GM19025 (cell line): ENCODE measurements around the gene SFTA2.
"Not testable (repeated sequence)": the region's sequence is repeated elsewhere in the genome, so short reads cannot be mapped to it uniquely, and the experiment has no call there.

Experiments used
- ATAC-seq: cut with Tn5 transposase; IDR thresholded peaks from one replicate; pipeline ENCODE4 v1.9.1; 2021; ENCODE audit warnings: mild to moderate bottlenecking, low read depth, moderate library complexity; ENCODE audit not compliant: unreplicated experiment

Gene SFTA2

GRCh38 chr6:30931969-30932645 is at the start of gene SFTA2:
SFTA2 (minus strand) TSS chr6:30932170; CDS start chr6:30932096, 74 bp downstream.
- no peak for ATAC-seq

- no peak for ATAC-seq
These were observed 47.7 kb upstream of the SFTA2 start for GRCh38 chr6:30979690-30980089.

DNA sequence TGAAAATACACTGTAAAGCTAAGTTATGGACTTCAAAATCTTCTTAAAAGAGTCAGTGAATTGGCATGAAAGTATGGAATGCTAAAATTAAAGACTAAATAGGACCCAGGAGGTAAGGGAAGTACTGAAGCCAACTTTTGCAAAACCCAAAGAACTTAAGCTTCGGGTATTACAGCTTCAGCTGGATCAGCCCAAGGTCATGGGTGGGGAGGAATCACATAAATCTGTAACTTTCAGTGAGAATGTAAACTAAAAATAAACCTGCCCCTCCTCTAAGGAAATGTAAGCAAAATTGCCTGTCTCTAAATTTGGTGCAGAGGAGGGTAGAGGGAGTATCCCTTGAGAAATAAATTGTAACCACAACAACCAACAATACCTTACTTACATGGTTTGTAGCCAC is 47.2 kb upstream of the SFTA2 start:
- ATAC-seq = no peak

GRCh38 chr6:30974490-30975252 is 42.7 kb upstream of the SFTA2 start:
- ATAC-seq = no peak

DNA sequence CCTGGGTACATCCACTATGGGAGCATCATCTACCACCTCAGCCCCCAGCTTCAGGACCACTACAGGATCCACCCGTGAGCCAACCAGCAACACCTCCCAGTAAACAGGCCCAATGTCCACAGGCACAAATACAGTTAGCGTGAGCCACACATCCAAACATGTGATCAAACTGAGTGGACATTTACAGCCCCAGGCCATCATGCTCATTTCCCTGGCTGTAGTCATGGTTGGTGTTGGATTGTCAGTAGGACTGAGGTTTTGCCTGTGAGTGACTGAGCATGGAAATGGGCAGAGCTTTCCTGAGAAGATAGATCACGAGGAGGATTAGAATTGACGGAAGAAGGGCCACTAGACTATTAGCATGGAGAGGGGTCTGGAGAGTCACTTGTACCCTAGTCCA is 40.8 kb upstream of the SFTA2 start:
- no peak for ATAC-seq

DNA sequence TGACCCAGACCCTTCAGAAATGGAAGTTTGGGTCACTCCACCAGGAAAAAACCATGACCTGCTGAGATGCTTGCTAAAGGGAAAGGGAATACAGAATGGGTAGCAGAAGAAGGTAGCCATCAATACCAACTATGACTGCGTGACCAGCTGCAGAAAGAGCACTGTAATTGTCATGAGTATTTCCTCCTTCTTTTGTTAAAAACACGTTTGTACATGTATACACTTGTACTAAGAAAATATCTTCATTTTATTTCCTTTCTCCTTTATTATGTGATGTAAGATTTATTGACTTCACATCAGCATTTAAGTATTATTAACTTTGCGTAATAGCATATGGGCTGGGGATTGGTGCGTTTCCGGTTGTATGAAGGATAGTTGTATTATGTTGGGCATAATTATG is 39.0 kb upstream of the SFTA2 start:
- no peak for ATAC-seq

DNA sequence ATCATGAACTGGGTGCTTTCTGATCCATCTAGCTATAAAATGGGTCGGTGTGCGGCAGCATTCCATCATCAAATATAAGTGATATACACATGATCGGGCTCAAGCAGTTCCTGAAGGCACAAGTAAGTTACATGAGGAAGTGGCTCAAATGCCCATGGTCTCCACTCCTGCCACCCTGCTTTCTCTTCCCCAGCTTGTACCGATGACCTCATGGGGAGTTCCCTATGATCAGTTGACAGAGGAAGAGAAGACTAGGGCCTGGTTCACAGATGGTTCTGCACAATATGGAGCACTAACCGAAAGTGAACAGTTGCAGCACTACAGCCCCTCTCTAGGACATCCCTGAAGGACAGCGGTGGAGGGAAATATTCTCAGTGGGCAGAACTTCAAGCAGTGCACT is 37.2 kb upstream of the SFTA2 start:
- not testable (repeated sequence) for ATAC-seq

DNA sequence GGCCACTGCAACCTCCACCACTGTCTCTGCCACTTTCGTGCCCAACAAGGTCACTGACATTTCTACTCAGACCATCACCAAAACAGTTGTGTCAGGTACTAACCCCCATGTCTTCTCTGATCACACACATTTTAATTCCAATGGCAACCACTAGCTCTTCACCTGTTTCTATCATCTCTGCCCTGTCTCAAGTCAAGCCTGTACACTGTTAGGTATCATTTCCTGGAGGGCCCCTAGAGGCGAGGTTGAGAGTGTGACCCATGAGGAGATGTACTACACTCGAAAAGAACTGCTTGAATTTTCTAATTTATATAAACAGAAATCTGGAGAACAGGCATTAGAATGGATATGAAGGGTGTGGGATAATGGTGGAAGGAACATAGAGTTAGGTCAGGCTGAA is 34.2 kb upstream of the SFTA2 start:
- ATAC-seq = no peak

DNA sequence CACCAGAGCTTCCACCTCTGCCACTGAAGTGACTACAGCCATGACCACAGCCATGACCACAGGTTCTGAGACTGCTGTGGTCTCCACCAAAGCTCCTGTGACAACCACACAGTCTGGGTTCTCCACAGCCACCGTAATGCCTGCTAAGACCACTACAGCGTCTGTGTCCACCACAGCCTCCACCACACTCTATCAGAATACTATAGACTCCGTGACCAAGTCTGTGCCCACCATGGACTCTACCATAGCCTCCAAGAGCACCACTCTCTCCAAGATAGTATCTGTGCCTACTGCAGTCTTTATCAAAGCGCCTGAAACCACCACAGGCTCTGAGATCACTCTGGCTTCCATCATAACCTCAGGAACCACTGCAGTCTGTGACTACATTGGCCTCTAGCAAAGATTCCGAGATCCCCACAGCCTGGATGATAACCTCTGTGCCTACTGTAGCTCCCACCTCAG is 33.2 kb upstream of the SFTA2 start:
- no peak for ATAC-seq

GRCh38 chr6:30964075-30964474 is 32.1 kb upstream of the SFTA2 start:
- no peak for ATAC-seq

DNA sequence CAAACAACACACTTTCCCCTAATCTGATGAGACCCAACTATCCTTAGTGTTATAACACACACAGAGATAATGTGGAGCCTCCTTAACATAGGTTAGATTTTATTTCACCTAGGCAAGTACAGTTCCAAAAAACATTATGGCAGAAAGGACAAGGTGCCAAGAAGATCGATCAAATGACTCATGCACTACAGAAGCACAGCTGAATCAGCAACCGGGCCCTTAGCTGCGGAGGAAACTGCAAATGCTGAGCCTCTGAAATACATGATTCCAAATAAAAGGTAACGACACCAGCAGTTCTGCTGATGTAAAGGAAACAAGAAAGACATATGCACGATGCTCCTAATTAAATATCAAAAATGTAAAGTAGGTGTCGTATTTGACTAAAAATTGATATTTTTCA is 31.7 kb upstream of the SFTA2 start:
- ATAC-seq = no peak

- no peak for ATAC-seq
These were observed 30.7 kb upstream of the SFTA2 start for GRCh38 chr6:30962716-30963115.

- no peak for ATAC-seq
These were observed 29.1 kb upstream of the SFTA2 start for GRCh38 chr6:30960907-30961673.

DNA sequence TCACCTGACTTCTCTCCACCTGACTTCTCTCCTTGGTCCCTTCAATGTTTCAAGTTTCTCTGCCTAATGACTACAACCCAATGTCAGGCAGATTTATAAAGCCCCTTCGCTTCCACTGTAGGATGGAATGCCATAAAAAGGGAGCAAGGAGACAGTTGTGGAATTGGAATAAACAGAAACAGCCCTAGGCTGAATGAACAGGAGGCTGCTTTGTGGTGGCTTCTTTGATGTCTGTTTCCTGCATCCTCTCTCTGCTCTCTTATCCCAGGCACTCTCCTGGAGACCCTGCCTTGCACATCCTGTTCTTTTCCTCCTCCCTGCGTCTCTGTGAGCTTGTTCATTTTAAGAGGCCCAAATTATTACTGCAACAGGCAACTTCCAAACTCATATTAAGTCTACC is 25.7 kb upstream of the SFTA2 start:
- no peak for ATAC-seq

GRCh38 chr6:30955367-30956042 is 23.5 kb upstream of the SFTA2 start:
- peak; percentile 46 for ATAC-seq

DNA sequence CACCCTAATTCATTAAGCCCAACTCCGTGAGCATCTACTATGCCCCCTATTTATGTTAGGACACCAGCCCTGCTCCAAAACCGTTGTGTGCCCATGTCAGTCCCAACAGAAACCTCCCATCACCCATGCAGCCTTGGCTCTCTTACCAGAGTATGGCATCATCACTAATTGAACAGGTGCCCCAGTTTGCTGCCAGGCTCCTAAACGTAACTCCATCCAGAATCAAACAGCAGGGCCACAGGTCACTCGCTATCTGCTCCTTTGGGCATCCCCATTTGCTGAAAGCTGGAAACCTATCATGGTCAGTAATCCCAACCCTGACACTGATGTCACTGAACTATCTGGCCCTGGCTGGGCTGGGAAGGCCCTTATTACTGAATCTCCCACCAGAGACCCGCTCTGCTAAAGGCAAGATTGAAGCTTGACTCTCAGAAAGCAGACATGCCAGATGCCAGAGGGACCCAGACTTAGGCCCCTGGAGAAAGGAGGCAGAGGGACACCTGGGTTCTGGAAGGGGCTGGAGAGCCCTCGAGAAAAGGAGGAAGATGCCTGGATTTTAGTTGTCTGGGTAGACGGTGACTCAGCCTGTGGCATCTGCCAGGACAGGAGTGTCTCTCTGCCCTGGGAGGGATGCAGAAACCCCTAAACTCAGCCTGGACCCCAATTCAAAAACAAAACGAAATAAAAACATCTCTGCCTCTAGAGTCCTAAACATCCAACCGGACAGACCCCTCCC is 22.8 kb upstream of the SFTA2 start:
- no peak for ATAC-seq

DNA sequence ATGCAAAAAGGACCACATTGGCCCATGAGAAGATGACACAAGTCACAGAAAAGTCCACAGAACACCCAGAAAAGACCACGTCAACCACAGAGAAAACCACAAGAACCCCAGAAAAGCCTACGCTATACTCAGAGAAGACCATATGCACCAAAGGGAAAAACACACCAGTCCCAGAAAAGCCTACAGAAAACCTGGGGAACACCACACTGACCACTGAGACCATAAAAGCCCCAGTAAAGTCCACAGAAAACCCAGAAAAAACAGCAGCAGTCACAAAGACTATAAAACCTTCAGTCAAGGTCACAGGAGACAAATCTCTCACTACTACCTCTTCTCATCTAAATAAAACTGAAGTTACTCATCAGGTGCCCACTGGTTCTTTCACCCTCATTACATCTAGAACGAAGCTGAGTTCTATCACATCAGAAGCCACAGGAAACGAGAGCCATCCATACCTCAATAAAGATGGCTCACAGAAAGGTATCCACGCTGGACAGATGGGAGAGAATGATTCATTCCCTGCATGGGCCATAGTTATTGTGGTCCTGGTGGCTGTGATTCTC is 20.0 kb upstream of the SFTA2 start:
- ATAC-seq = no peak

DNA sequence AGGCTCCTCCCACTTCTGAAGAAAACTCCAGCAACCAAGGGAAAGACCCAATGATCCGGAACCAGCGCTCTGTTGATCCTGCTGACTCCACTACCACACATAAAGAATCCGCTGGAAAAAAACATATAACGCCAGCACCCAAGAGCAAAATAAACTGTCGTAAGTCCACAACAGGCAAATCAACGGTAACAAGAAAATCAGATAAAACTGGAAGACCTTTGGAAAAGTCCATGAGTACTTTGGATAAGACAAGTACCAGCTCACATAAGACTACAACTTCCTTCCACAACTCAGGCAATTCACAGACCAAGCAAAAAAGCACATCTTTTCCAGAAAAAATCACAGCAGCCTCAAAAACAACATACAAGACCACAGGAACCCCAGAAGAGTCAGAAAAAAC is 16.8 kb upstream of the SFTA2 start:
- no peak for ATAC-seq

GRCh38 chr6:30947231-30947630 is 15.3 kb upstream of the SFTA2 start:
- no peak for ATAC-seq

- ATAC-seq = no peak
These were observed 13.3 kb upstream of the SFTA2 start for GRCh38 chr6:30945281-30945680.
